DMS 273 (cell line): ENCODE data around the gene INF2.
A peak's percentile ranks its signal among the peaks of the same experiment; 100 is the strongest.
"Not testable (repeated sequence)": the region's sequence is repeated elsewhere in the genome, so short reads cannot be mapped to it uniquely, and the experiment has no call there.

Source experiments
- DNase-seq: peaks from one replicate; lab custom pipeline; 2025; ENCODE audit not compliant: unreplicated experiment; lab: John Stamatoyannopoulos, UW

Gene INF2

GRCh38 chr14:104656014-104656714 is 33.3 kb upstream of the INF2 start:
- peak; percentile 61 for DNase-seq

GRCh38 chr14:104657101-104657524 is 32.3 kb upstream of the INF2 start:
- DNase-seq = peak; percentile 38

GRCh38 chr14:104657563-104658324 is 31.7 kb upstream of the INF2 start:
- DNase-seq = no peak

- DNase-seq = no peak
Measured at GRCh38 chr14:104658325-104658712, 31.1 kb upstream of the INF2 start.

- no peak for DNase-seq
Measured at GRCh38 chr14:104659146-104659545, 30.3 kb upstream of the INF2 start.

- no peak for DNase-seq
Measured at GRCh38 chr14:104659764-104660523, 29.5 kb upstream of the INF2 start.

- no peak for DNase-seq
Measured at GRCh38 chr14:104660597-104660996, 28.8 kb upstream of the INF2 start.

GRCh38 chr14:104661086-104661485 is 28.3 kb upstream of the INF2 start:
- DNase-seq = no peak

- DNase-seq = not testable (repeated sequence)
Measured at GRCh38 chr14:104661528-104662157, 27.8 kb upstream of the INF2 start.

- DNase-seq = not testable (repeated sequence)
Measured at GRCh38 chr14:104662472-104662871, 26.9 kb upstream of the INF2 start.

GRCh38 chr14:104664107-104664506 is 25.3 kb upstream of the INF2 start:
- DNase-seq = no peak

- no peak for DNase-seq
Measured at GRCh38 chr14:104664588-104664987, 24.8 kb upstream of the INF2 start.

GRCh38 chr14:104665114-104665656 is 24.2 kb upstream of the INF2 start:
- DNase-seq = no peak

GRCh38 chr14:104665657-104666522 is 23.5 kb upstream of the INF2 start:
- DNase-seq = peak; percentile 52

- DNase-seq = not testable (repeated sequence)
Measured at GRCh38 chr14:104666523-104666895, 22.9 kb upstream of the INF2 start.

GRCh38 chr14:104666981-104667380 is 22.4 kb upstream of the INF2 start:
- no peak for DNase-seq

GRCh38 chr14:104669697-104670096 is 19.7 kb upstream of the INF2 start:
- DNase-seq = no peak

GRCh38 chr14:104671330-104671977 is 18.0 kb upstream of the INF2 start:
- not testable (repeated sequence) for DNase-seq

- DNase-seq = not testable (repeated sequence)
Measured at GRCh38 chr14:104672119-104672518, 17.3 kb upstream of the INF2 start.

- no peak for DNase-seq
Measured at GRCh38 chr14:104673481-104673880, 15.9 kb upstream of the INF2 start.
